ENCODE data around the gene TMUB1.

TMUB1 gene

DNA sequence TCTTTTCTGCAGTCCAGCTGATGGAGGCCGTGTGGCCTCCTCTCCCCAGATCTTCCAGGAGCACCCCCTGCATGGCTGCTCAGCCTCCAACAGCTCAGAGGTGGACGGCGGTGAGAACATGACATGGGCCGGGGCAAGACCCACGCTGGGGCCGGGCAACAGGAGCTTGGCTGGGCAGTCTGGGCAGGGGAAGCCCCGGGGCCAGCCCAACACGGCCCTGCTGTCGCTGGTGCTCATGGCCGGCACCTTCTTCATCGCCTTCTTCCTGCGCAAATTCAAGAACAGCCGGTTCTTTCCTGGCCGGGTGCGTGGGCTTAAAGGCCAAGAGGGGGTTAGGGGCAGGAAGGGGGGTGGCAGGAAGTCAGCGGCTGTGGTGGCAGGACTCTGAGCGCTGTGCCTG is 9.3 kb downstream of the TMUB1 start:
- TF ChIP-seq, protein P1, sequence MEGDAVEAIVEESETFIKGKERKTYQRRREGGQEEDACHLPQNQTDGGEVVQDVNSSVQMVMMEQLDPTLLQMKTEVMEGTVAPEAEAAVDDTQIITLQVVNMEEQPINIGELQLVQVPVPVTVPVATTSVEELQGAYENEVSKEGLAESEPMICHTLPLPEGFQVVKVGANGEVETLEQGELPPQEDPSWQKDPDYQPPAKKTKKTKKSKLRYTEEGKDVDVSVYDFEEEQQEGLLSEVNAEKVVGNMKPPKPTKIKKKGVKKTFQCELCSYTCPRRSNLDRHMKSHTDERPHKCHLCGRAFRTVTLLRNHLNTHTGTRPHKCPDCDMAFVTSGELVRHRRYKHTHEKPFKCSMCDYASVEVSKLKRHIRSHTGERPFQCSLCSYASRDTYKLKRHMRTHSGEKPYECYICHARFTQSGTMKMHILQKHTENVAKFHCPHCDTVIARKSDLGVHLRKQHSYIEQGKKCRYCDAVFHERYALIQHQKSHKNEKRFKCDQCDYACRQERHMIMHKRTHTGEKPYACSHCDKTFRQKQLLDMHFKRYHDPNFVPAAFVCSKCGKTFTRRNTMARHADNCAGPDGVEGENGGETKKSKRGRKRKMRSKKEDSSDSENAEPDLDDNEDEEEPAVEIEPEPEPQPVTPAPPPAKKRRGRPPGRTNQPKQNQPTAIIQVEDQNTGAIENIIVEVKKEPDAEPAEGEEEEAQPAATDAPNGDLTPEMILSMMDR (IDR thresholded peaks at IDR 0.05): no peak
- DNase-seq (ENCODE audit: low spot score): no peak
- Histone ChIP-seq H3K4me3 (no peak overlapping the region), H3K27ac (no peak overlapping the region)

DNA sequence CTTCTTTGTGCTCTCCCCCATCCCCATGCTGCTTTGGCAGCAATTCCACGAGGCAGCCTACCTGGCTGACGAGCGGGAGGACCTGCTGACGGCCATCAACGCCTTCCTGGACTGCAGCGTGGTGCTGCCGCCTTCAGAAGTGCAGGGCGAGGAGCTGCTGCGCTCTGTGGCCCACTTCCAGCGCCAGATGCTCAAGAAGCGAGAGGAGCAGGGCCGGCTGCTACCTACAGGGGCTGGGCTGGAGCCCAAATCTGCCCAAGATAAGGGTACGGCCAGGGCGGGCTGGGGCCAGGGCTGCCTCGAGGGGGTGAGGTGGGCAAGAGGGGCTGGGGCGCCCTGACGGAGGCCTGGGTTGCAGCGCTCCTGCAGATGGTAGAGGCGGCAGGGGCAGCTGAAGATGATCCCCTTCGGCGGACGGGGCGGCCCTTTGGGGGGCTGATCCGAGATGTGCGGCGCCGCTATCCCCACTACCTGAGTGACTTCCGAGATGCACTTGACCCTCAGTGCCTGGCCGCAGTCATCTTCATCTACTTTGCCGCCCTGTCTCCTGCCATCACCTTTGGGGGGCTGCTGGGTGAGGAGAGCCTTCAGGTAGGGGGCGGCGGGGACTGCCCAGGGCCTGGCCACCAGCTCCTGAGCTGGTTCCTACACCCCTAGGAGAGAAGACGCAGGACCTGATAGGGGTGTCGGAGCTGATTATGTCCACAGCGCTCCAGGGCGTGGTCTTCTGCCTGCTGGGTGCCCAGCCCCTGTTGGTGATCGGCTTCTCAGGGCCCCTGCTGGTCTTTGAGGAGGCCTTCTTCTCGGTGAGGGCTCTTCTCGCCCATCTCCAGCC is 12.0 kb downstream of the TMUB1 start:
- Histone ChIP-seq H3K4me3 (no peak overlapping the region), H3K27ac (no peak overlapping the region)
- no peak for DNase-seq (ENCODE audit: low spot score)
- TF ChIP-seq, protein P1 (IDR thresholded peaks at IDR 0.05): no peak

DNA sequence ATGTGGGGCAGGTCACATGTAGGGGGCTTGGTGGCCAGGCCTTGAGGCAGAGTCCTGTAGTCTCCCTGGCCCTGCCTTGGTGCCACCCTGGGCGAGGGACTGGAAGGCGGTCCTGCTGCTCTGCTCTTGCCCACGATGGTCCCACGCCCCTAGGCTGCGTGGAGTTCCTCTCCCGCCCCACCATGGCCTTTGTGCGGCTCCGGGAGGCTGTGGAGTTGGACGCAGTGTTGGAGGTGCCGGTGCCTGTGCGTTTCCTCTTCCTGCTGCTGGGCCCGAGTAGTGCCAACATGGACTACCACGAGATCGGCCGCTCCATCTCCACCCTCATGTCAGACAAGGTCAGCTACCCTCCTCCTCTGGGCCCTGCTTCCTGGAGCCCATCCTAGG is 12.7 kb downstream of the TMUB1 start:
- DNase-seq (ENCODE audit: low spot score): no peak
- Histone ChIP-seq H3K27ac (no peak overlapping the region), H3K4me3 (no peak overlapping the region)
- TF ChIP-seq, protein P1 (IDR thresholded peaks at IDR 0.05): no peak

DNA sequence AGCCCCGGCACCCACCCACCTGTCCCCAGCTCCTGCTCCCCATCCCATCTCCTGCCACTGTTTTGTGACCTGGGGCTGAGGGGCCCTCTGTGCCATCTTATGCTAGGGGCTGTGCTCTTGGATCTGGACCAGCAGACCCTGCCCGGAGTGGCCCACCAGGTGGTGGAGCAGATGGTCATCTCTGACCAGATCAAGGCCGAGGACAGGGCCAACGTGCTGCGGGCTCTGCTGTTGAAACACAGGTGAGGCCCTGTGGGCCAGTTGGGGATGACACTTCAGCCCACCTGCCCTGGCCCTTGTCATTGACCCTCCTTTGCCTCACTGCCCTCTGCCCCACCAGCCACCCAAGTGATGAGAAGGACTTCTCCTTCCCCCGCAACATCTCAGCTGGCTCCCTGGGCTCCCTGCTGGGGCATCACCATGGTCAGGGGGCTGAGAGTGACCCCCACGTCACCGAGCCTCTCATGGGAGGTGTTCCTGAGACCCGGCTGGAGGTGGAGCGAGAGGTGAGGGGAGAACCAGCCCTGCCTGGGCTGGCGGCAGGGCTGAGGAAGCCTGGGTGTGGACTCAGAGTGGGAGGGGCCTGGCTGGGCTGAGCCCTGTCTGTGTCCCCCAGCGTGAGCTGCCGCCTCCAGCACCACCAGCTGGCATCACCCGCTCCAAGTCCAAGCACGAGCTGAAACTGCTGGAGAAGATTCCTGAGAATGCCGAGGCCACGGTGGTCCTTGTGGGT is 13.3 kb downstream of the TMUB1 start:
- TF ChIP-seq, protein P1 (IDR thresholded peaks at IDR 0.05): no peak
- no peak overlapping the region for H3K4me3 ChIP-seq
- DNase-seq (ENCODE audit: low spot score): no peak
- no peak overlapping the region for H3K27ac ChIP-seq

DNA sequence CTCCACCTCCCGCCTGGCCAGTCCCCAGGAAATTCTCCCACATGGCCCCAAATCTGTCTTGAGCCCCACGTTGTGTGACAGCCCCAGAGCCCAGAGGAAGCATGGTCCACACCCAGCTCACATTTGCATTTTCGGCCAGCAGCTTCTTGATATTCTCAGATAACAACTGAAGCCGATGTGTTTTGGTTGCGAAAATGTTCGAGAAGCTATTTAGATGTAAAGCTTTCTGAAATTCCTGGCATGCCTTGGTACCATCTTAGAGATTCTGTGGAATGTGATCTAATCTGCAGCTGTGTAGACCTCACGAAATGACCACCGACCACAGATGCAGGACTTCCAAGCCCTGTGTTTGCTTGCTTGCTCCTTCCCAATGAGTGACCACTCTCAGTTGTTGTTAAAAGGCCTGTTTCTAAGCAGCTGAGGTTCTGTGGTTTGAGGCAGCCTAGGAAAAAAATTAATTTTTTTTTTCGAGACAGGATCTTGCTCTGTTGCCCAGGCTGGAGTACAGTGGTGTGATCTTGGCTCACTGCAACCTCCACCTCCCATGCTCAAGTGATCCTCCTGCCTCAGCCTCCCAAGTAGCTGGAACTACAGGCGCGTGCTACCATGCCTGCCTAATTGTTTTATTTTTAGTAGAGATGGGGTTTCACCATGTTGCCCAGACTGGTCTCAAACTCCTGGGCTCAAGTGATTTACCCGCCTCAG is 15.1 kb downstream of the TMUB1 start:
- TF ChIP-seq, protein P1 (IDR thresholded peaks at IDR 0.05): no peak
- no peak overlapping the region for H3K27ac ChIP-seq
- no peak overlapping the region for H3K4me3 ChIP-seq
- DNase-seq (ENCODE audit: low spot score): no peak

DNA sequence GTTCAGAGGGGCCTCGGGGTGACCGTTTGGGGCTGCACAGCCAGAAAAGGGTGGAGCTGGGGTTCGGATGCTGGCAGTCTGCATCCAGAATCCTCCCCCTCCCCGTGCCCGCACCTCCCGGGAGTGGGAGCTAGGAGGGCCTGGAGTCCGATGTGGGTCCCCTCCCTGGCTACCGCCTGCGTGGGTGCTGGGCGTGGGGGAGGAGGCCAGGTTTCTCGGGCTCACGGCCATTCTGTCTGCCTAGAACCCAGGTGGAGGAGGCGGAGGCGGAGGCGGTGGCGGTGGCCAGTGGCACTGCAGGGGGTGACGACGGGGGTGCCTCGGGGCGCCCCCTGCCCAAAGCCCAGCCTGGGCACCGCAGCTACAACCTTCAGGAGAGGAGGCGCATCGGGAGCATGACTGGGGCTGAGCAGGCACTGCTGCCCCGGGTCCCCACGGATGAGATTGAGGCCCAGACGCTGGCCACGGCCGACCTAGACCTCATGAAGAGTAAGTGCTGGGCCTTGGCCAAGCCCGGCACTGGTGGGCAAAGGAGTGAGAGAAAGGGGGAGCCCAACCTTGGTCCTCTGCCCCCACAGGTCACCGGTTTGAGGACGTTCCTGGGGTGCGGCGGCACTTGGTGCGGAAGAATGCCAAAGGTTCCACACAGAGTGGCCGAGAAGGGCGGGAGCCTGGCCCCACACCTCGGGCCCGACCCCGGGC is 16.9 kb downstream of the TMUB1 start:
- TF ChIP-seq, protein P1 (IDR thresholded peaks at IDR 0.05): no peak
- H3K27ac ChIP-seq: no peak overlapping the region
- DNase-seq (ENCODE audit: low spot score): no peak
- no peak overlapping the region for H3K4me3 ChIP-seq
